DND-41 (cell line): Measurements from ENCODE around the gene TRIOBP.

ENCODE experiments used
- CTCF ChIP-seq: IDR thresholded peaks from 2 replicates; pipeline ENCODE4 v1.5.1; 2012; ENCODE audit warnings: borderline replicate concordance, low read length, moderate library complexity, mild to moderate bottlenecking; ENCODE audit not compliant: poor library complexity, severe bottlenecking; ENCODE audit errors: extremely low read depth
- EZH2 ChIP-seq: IDR thresholded peaks from 3 replicates; pipeline ENCODE4 v1.6.1; 2012; ENCODE audit warnings: borderline replicate concordance, low read depth, mild to moderate bottlenecking, moderate library complexity, low read length, inconsistent platforms; ENCODE audit not compliant: severe bottlenecking

DNA sequence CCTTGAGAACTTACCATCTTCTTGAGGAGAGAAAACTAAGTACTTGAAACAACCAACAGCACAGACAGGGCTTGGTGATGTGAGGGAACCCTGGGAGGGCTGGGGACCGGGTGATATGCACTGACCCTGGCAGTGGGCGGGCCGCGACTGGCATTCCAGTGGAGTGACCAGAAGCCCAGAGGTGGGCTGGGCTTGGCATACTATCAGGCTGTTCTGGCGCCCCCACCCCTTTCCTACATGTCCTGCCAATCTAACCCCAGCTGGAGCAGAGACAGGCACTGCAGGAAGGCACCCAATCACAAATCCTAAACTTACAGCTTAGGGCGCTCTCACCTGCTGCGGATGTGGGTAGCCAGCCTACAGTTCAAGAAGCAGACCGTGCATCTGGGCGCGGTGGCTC is 56.9 kb downstream of the TRIOBP start:
- TF ChIP-seq CTCF (no peak), EZH2 (no peak)
